Measurements from ENCODE around the gene TMTC1.

Gene TMTC1

GRCh38 chr12:29734734-29735133 lies 49.0 kb downstream of the TMTC1 start:
- no peak overlapping the region for H2BK12ac ChIP-seq (ENCODE audit: low read length)
- H3K4ac ChIP-seq (ENCODE audit: low read depth, low read length) = no peak overlapping the region
- no peak overlapping the region for H3K27ac ChIP-seq (ENCODE audit: low read depth, low read length)
- H3K9me3 ChIP-seq (ENCODE audit: insufficient read depth, low read depth, low read length) = no peaks in the 10 kb centered on the region
- no peak overlapping the region for H3K4me3 ChIP-seq (ENCODE audit: low read depth, low read length)
- DNase-seq = no peak
- H4K12ac ChIP-seq (ENCODE audit: low read depth, low read length) = no peak overlapping the region
- no peak overlapping the region for H2BK5ac ChIP-seq (ENCODE audit: low read depth, low read length, poor library complexity)
- H3K79me1 ChIP-seq (ENCODE audit: low read length) = no peaks in the 10 kb centered on the region
- H4K91ac ChIP-seq (ENCODE audit: low read depth, low read length) = no peak overlapping the region
- no peaks in the 10 kb centered on the region for H3K4me1 ChIP-seq (ENCODE audit: control insufficient read depth in 1 of 2, insufficient read depth in 2 of 2, low read length in 2 of 2)
- H3K27me3 ChIP-seq (ENCODE audit: insufficient read depth, low read length) = no peaks in the 10 kb centered on the region
- H2AFZ ChIP-seq (ENCODE audit: insufficient read depth, low read length, poor library complexity) = no peak overlapping the region
- H3K36me3 ChIP-seq (ENCODE audit: control insufficient read depth in 1 of 2, insufficient read depth in 2 of 2, low read length in 2 of 2) = no peaks in the 10 kb centered on the region
- H3K9ac ChIP-seq (ENCODE audit: low read length) = no peak overlapping the region
- H2BK120ac ChIP-seq (ENCODE audit: insufficient read depth, low read length, poor library complexity) = no peak overlapping the region
- no peak overlapping the region for H4K8ac ChIP-seq (ENCODE audit: low read depth, low read length)
- no peak overlapping the region for H3K23ac ChIP-seq (ENCODE audit: low read length)
- no peak overlapping the region for H3K14ac ChIP-seq (ENCODE audit: low read length)
- H3K4me2 ChIP-seq (ENCODE audit: low read length) = no peak overlapping the region
- no peak overlapping the region for H2AK5ac ChIP-seq (ENCODE audit: low read length)
- no CpG with 5 or more reads among the region's 6 CpGs for WGBS (ENCODE audit: extremely low coverage, insufficient coverage, insufficient read length)
- H3K18ac ChIP-seq (ENCODE audit: low read length) = no peak overlapping the region
- H3K79me2 ChIP-seq (ENCODE audit: control insufficient read depth, insufficient read depth, low read length, poor library complexity) = no peaks in the 10 kb centered on the region

DNA sequence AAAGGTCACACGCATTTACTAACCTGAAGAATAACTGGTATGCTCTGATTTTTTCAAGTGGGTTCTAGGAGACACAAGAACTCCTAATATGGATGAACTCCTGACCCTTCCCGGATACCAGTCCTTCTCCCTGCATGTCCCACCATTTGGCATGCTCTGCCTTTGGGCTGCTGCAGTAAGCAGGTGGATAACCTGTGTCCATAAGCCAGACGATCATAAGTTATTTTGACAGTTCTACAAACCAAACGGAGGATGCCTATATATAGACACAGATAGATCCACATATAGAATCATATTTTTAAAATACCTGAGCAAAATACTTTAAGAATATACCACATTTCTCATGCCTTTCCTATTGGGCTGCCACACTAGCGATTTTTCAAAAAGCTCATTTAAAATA lies 49.4 kb downstream of the TMTC1 start:
- Histone ChIP-seq H3K4ac (ENCODE audit: low read depth, low read length) (no peak overlapping the region), H3K79me2 (ENCODE audit: control insufficient read depth, insufficient read depth, low read length, poor library complexity) (no peaks in the 10 kb centered on the region), H2AFZ (ENCODE audit: insufficient read depth, low read length, poor library complexity) (no peak overlapping the region), H3K18ac (ENCODE audit: low read length) (no peak overlapping the region), H3K27ac (ENCODE audit: low read depth, low read length) (no peak overlapping the region), H3K9ac (ENCODE audit: low read length) (no peak overlapping the region), H2BK120ac (ENCODE audit: insufficient read depth, low read length, poor library complexity) (no peak overlapping the region), H2AK5ac (ENCODE audit: low read length) (no peak overlapping the region), H3K9me3 (ENCODE audit: insufficient read depth, low read depth, low read length) (no peaks in the 10 kb centered on the region), H3K4me1 (ENCODE audit: control insufficient read depth in 1 of 2, insufficient read depth in 2 of 2, low read length in 2 of 2) (no peaks in the 10 kb centered on the region), H3K27me3 (ENCODE audit: insufficient read depth, low read length) (no peaks in the 10 kb centered on the region), H3K14ac (ENCODE audit: low read length) (no peak overlapping the region), H4K12ac (ENCODE audit: low read depth, low read length) (no peak overlapping the region), H3K4me3 (ENCODE audit: low read depth, low read length) (no peak overlapping the region), H2BK5ac (ENCODE audit: low read depth, low read length, poor library complexity) (no peak overlapping the region), H3K79me1 (ENCODE audit: low read length) (no peaks in the 10 kb centered on the region), H3K4me2 (ENCODE audit: low read length) (no peak overlapping the region), H4K91ac (ENCODE audit: low read depth, low read length) (no peak overlapping the region), H2BK12ac (ENCODE audit: low read length) (no peak overlapping the region), H4K8ac (ENCODE audit: low read depth, low read length) (no peak overlapping the region), H3K23ac (ENCODE audit: low read length) (no peak overlapping the region), H3K36me3 (ENCODE audit: control insufficient read depth in 1 of 2, insufficient read depth in 2 of 2, low read length in 2 of 2) (no peaks in the 10 kb centered on the region)
- no peak for DNase-seq
- no CpG with 5 or more reads among the region's 5 CpGs for WGBS (ENCODE audit: extremely low coverage, insufficient coverage, insufficient read length)

DNA sequence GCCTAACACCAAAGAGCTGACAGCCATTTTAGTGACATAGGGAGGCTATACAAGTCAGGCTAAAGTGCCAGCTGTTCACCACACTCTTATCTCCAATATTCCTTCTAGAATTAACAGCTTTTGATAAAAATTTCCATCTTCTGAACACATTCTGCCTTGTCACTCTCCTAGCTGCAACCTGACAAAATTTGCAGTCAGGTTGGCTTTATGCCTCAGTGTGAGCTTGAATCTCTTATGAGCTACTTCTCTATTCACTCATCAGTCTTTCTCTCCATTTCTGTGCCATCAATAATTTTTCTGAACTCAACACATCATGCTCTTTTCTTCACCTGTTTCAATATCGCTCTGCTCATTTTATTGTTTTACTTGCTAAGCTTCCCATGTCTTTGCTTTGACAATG lies 50.2 kb downstream of the TMTC1 start:
- Histone ChIP-seq H3K23ac (ENCODE audit: low read length) (no peak overlapping the region), H4K12ac (ENCODE audit: low read depth, low read length) (no peak overlapping the region), H2BK12ac (ENCODE audit: low read length) (no peak overlapping the region), H2AFZ (ENCODE audit: insufficient read depth, low read length, poor library complexity) (no peak overlapping the region), H3K9ac (ENCODE audit: low read length) (no peak overlapping the region), H3K4me2 (ENCODE audit: low read length) (no peak overlapping the region), H3K79me2 (ENCODE audit: control insufficient read depth, insufficient read depth, low read length, poor library complexity) (no peaks in the 10 kb centered on the region), H2BK120ac (ENCODE audit: insufficient read depth, low read length, poor library complexity) (no peak overlapping the region), H3K9me3 (ENCODE audit: insufficient read depth, low read depth, low read length) (no peaks in the 10 kb centered on the region), H3K18ac (ENCODE audit: low read length) (no peak overlapping the region), H4K91ac (ENCODE audit: low read depth, low read length) (no peak overlapping the region), H3K4me3 (ENCODE audit: low read depth, low read length) (no peak overlapping the region), H3K36me3 (ENCODE audit: control insufficient read depth in 1 of 2, insufficient read depth in 2 of 2, low read length in 2 of 2) (no peaks in the 10 kb centered on the region), H3K79me1 (ENCODE audit: low read length) (no peaks in the 10 kb centered on the region), H2AK5ac (ENCODE audit: low read length) (no peak overlapping the region), H3K14ac (ENCODE audit: low read length) (no peak overlapping the region), H3K27me3 (ENCODE audit: insufficient read depth, low read length) (no peaks in the 10 kb centered on the region), H4K8ac (ENCODE audit: low read depth, low read length) (no peak overlapping the region), H3K4me1 (ENCODE audit: control insufficient read depth in 1 of 2, insufficient read depth in 2 of 2, low read length in 2 of 2) (no peaks in the 10 kb centered on the region), H3K4ac (ENCODE audit: low read depth, low read length) (no peak overlapping the region), H3K27ac (ENCODE audit: low read depth, low read length) (no peak overlapping the region), H2BK5ac (ENCODE audit: low read depth, low read length, poor library complexity) (no peak overlapping the region)
- WGBS (ENCODE audit: extremely low coverage, insufficient coverage, insufficient read length) = no CpG with 5 or more reads among the region's 1 CpG
- no peak for DNase-seq

DNA sequence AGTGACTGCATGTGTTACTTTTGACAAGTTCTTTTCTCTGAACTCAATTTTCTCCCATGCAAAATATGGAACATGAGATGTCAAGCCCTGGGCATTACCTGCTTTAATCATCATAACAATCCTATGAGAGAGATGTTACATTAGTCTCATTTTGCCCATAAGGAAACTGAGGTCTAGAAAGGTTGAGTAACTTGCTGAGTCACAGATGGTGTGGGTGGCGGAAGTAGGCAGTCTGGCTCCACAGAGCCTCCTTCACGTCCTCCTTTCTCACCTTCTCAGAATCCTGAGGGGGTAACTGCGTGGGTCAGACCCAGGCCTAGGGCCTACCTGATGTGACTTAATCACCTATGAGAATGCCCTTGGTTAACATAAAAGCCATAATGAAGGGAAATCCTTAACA lies 50.7 kb downstream of the TMTC1 start:
- Histone ChIP-seq H3K4me1 (ENCODE audit: control insufficient read depth in 1 of 2, insufficient read depth in 2 of 2, low read length in 2 of 2) (no peaks in the 10 kb centered on the region), H3K9me3 (ENCODE audit: insufficient read depth, low read depth, low read length) (no peaks in the 10 kb centered on the region), H3K18ac (ENCODE audit: low read length) (no peak overlapping the region), H3K4me2 (ENCODE audit: low read length) (no peak overlapping the region), H3K27ac (ENCODE audit: low read depth, low read length) (no peak overlapping the region), H3K79me1 (ENCODE audit: low read length) (no peaks in the 10 kb centered on the region), H2AK5ac (ENCODE audit: low read length) (no peak overlapping the region), H3K14ac (ENCODE audit: low read length) (no peak overlapping the region), H4K8ac (ENCODE audit: low read depth, low read length) (no peak overlapping the region), H3K36me3 (ENCODE audit: control insufficient read depth in 1 of 2, insufficient read depth in 2 of 2, low read length in 2 of 2) (no peaks in the 10 kb centered on the region), H3K9ac (ENCODE audit: low read length) (no peak overlapping the region), H3K27me3 (ENCODE audit: insufficient read depth, low read length) (no peaks in the 10 kb centered on the region), H3K4me3 (ENCODE audit: low read depth, low read length) (no peak overlapping the region), H4K12ac (ENCODE audit: low read depth, low read length) (no peak overlapping the region), H2BK120ac (ENCODE audit: insufficient read depth, low read length, poor library complexity) (no peak overlapping the region), H2BK5ac (ENCODE audit: low read depth, low read length, poor library complexity) (no peak overlapping the region), H3K23ac (ENCODE audit: low read length) (no peak overlapping the region), H4K91ac (ENCODE audit: low read depth, low read length) (no peak overlapping the region), H2BK12ac (ENCODE audit: low read length) (no peak overlapping the region), H2AFZ (ENCODE audit: insufficient read depth, low read length, poor library complexity) (no peak overlapping the region), H3K79me2 (ENCODE audit: control insufficient read depth, insufficient read depth, low read length, poor library complexity) (no peaks in the 10 kb centered on the region), H3K4ac (ENCODE audit: low read depth, low read length) (no peak overlapping the region)
- DNase-seq = no peak
- no CpG with 5 or more reads among the region's 3 CpGs for WGBS (ENCODE audit: extremely low coverage, insufficient coverage, insufficient read length)

Data from trophoblast cell (in vitro differentiated cells and primary cell).